SHP77 treated with DMSO at 0.1 percent for 48 hours (cell line): ENCODE results near the gene MAP2K3.

Source experiments
- DNase-seq: peaks from one replicate; lab custom pipeline; 2025; lab: John Stamatoyannopoulos, UW

The MAP2K3 gene

DNA sequence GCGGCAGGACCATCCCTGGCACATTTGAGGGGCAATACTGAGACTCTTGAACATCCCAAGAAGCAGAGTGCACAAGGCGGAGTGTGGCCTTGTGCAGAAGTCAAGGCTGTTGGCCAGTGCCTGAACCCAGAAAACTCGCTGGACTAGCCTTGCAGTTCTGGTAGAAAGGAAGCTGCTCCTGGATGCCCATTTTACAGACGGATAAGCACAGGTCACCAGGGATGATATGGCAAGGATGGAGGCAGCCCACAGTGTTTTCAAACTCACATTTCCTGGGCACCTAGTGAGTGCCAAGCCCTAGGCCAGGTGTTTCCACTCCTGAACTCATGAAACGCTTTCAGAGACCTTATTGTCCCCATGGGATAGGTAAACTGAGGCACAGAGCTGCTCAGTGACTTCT is 1.7 kb upstream of the MAP2K3 start:
- no peak for DNase-seq

GRCh38 chr17:21283482-21284318 is 811 bp upstream of the MAP2K3 start:
- peak; percentile 65 for DNase-seq

DNA sequence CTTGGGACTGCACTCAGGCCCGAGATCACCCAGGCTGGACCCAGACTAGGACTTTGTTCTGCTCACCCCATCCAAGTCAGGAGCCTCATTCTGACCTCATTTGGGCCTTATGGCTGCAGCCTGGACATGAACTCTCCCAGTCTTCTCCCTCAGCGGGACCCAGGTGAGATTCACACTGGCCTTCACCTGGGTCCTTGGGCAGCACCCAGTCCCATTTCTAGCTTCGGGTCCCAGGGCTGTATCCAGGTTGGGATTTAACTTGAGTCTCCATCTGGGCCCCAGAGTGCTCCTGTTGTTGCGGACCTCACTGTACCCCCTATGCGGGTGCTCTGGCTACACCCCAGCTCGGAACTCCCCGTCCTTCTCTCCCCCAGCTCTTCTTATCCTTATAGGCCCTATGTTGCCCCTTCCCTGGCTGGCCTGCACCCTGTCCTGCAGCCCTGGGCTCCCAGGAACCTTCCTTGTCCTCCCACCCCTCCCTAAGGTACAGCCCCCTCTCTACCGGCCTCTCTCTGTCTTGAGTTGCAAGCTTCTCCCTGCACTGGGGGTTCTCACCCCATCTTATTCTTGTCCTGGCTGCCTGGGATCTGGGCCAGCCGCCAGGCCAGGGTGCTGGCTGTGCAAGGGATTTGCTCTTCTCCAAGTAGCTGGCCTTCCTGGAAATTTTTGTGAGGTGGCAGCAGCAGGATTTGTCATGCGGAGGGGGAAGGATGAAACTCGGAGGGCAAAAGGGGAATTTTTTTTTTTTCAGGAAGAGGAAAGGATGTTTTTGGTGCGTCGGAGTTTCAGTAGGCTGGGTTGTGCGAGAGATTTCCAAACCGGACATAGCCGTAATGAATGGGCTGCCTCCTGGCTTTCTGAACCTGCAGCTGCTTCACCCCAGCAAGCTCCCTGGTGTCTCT is 904 bp downstream of the MAP2K3 start:
- DNase-seq = no peak

DNA sequence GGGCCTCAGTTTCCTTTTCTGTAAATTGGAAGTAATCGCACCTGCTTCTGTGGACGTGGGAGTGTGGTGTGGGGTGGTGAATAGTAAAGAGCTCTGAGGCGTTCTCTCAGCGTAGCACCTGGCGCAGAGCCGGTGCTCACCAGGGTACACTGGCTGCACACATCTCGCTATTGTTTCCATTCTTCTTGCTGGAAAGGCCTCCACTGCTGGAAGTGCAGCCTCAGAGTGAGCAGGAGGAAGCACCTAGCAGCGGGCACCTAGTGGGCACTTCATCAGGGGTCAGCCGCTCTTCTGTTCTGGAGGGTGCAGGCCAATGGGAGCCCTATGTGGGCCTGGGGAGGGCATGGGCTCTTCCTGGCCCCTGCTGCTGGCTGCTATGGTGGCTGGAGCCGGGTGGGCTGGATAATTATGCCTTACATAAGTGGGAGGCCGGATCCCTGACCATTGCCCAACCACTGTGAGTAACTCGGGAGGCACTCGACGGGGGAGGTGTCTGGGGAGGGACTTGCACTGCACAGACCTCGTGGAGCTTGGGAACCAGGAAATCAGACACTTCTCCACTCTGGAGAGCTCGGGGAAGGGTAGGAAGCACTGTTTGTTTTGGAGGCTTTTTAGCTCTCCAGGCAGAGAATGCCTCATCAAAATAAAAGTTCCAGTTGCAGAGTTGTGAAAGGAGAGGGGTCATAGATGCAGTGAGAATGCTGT is 1.7 kb downstream of the MAP2K3 start:
- peak; percentile 60 for DNase-seq

DNA sequence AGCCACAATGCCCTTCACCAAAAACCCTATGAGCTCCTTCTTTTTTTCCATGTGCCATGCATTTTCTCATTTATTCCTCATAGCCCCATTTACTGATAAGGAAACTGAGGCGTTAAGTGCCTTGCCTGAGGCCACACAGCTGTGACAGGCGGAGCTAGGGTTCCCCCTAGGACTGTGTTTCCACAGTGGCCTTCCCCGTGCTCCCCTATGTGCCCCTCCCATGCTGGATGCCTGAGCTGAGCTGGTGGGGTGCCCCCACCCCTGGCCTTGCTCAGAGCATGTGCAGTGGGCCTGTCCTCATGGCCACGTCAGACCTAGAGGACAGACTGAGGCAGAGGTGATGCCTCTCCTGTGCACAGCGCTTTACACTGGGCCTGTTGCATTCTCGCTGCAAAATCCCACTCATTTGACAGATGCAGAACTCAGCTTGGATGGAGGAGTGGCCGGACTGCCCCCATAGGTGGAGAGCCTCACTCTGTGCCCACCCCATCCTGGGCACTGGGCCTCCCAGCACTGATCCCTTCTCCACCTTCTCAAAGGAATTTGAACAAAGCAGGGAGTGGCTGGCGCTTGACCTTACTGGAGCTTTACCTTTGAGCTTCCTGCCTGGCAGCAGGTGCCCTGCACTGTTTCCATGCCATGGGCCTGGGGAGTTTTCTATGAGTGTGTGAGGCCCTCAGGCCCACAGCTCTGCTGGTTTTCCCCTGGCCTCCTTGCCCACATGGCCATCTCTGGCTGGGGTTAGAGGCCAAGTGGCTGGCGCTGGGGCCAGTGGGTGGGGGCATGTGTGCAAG is 2.6 kb downstream of the MAP2K3 start:
- no peak for DNase-seq

DNA sequence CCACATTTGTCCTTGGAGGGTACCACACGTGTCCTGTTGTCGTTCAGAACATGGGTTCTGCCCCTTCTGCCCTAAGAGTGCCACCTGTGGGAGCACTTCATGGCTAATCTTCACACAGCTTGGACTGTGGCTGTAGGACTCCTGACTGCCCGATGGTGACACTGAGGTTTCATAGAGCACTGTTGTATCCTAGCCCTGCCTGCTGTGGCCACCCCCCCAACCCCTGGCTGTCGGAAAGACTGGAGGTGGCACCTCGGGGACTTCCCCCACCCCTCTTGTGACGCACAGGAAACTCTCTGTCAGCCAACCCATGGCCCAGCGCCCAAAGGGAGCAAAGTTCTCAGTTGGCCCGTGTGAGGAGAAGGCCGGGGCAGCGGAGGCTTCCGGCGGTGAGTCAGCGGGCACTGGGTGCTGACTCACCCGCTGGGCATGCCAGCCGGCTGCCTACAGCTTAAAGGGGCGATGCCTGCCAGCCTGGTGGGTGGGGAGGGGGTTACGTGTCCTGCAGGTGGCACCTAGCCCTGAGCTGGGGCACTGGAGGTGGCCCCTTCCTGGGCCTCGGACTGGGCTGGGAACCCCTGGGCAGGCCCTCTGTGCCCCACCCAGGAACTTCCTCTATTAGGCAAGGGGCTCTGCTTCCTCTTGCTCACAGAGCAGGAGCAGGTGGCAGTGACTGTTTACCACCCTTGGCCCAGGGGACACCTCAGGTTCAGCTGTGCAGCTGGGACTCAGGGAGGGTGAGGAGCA is 3.4 kb downstream of the MAP2K3 start:
- peak; percentile 87 for DNase-seq

GRCh38 chr17:21288571-21289017 is 4.1 kb downstream of the MAP2K3 start:
- DNase-seq = no peak

- DNase-seq = no peak
Observed at GRCh38 chr17:21289175-21289901, 4.8 kb downstream of the MAP2K3 start.

- DNase-seq = peak; percentile 44
Observed at GRCh38 chr17:21289902-21290571, 5.5 kb downstream of the MAP2K3 start.

DNA sequence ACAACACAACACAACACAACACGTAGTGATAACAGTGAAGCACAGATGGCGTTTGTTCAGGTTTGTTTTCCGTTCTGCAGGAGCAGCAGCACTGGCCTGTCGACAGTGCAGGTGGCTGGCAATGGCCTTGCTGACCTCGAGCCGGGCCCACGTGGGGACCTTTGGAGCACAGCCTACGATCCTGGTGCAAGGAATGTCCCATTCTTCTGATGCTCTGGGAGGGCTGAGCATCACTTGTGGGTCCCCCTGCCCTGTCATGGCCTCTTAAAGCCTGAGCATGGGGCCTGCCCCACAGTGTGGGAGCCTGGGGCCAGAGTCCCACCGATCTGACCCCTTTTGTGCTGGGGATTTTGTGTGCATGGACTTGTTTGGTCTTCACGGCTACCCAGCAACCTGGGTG is 6.8 kb downstream of the MAP2K3 start:
- no peak for DNase-seq

GRCh38 chr17:21291862-21292261 is 7.4 kb downstream of the MAP2K3 start:
- no peak for DNase-seq

DNA sequence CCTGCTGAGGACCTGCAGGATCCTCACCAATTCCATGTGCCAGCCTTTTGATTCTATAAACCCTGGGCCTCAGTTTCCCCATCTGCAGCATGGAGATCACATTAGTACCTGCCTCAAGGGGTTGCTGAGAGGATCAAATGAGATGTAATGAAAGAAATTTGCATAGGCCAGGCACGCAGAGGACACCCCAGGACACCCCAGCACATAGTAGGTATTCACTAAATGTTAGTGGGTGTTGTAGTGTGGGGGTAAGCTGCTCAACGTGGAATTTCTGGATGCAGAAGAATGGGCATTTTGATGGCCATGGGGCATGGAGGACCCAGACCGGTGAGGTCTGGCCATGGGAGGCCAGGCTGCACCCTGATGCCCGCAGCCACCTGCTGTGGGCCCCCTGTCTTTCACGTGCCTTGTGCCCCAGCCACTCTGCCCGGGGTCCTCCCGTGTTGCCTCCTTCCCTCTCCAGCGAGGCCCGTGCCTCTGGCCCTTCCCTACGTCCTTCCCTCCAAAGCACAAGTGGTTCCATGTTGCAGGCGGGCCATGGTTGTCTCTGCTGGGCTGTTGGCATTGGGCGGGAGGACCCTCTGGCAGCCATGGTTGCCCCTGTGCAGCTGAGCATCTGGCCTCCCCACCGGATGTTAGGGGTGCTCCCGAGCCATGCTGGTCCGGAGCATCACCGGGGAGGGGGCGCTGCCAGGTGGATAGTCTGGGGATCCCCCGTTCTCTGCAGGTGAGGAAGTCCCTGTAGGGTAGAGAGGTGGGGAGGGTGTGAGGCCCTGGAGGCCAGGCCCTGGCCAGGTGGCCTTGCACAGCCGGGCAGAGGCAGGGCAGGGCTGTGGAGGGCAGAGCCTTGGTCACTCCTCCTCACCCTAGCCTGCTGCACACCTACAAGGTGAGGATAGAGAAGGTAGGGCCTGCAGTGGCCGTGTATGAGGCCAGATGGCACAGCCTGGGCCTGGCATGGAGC is 8.6 kb downstream of the MAP2K3 start:
- DNase-seq = no peak

- no peak for DNase-seq
Observed at GRCh38 chr17:21293831-21294210, 9.3 kb downstream of the MAP2K3 start.

DNA sequence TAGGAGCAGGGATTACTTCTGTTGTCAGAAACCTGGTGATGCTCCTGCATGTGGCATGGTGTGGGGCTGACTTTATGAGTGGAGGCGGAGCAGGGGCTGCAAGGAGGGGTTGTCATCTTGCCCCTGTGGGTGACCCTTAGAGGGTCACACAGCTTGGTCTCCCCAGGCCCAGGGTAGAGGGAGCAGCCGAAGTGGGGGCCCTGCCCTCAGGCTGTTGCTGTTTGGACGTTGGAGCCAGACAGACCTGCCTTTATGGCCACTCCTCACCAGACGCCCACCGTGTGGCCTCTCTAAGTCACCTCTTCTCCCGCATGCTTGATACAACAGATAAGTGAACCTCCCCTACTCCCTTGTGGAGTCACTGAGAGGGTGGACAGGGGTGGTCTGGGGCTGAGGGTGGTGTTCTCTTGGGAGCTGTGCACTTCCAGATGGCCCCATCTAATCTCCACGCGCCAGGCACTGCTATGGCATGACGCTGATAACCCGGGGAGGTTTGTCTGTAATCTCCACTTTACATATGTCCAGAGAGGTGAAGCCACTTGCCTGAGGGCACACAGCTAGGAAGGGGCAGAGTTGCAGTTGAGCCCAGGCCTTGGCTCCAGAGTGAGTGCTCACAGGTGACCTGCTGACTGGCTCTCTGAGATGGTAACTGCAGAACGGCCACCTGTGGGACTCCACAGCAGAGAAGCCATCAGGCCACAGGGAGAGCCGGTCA is 10.0 kb downstream of the MAP2K3 start:
- DNase-seq = no peak

GRCh38 chr17:21295036-21295952 is 10.8 kb downstream of the MAP2K3 start:
- DNase-seq = peak; percentile 65
